Subcutaneous abdominal adipose tissue (tissue), 5 donors: ENCODE data around the gene OPHN1.

ENCODE experiments used
- H3K27ac ChIP-seq: one replicate; pipeline ENCODE4 v1.7.0; 2013; ENCODE audit warnings: low read depth, mild to moderate bottlenecking, inconsistent platforms, low read length, moderate library complexity
- H3K27me3 ChIP-seq, 5 donors: one replicate each; pipeline ENCODE4 v1.7.0; 2013; ENCODE audit warnings: low read length in 5 of 5, inconsistent platforms in 1 of 5; ENCODE audit not compliant: control insufficient read depth in 5 of 5, insufficient read depth in 4 of 5
- H3K36me3 ChIP-seq, 5 donors: one replicate each; pipeline ENCODE4 v1.7.0; 2013; ENCODE audit warnings: low read length in 5 of 5; ENCODE audit not compliant: control insufficient read depth in 5 of 5, insufficient read depth in 5 of 5
- H3K4me1 ChIP-seq, 5 donors: one replicate each; pipeline ENCODE4 v1.7.0; 2013; ENCODE audit warnings: low read length in 5 of 5, mild to moderate bottlenecking in 3 of 5, moderate library complexity in 1 of 5; ENCODE audit not compliant: control insufficient read depth in 5 of 5, insufficient read depth in 5 of 5
- H3K4me3 ChIP-seq, 5 donors: one replicate each; pipeline ENCODE4 v1.7.0; 2013; ENCODE audit warnings: low read length in 5 of 5, low read depth in 1 of 5
- H3K9ac ChIP-seq, 5 donors: one replicate each; pipeline ENCODE4 v1.7.0; 2013; ENCODE audit warnings: low read length in 5 of 5, mild to moderate bottlenecking in 4 of 5, moderate library complexity in 3 of 5
- H3K9me3 ChIP-seq, 5 donors: one replicate each; pipeline ENCODE4 v1.7.0; 2013; ENCODE audit warnings: low read length in 5 of 5; ENCODE audit not compliant: control insufficient read depth in 5 of 5
- donor health status: healthy.
- donor health status: healthy.
- donor health status: healthy.
- donor health status: healthy.
- donor health status: healthy.

OPHN1 gene

GRCh38 chrX:68048774-68049173 lies 384.5 kb downstream of the OPHN1 start:
- peaks cover 0 to 5% (median 0%) of the 10 kb centered on the region in 5 donors for H3K4me1 ChIP-seq
- no peak overlapping the region for H3K4me3 ChIP-seq
- no peak overlapping the region for H3K9ac ChIP-seq
- no peak overlapping the region for H3K27ac ChIP-seq
- H3K9me3 ChIP-seq, result no peaks in the 10 kb centered on the region
- H3K36me3 ChIP-seq, result peaks cover 0 to 17% (median 11%) of the 10 kb centered on the region in 5 donors
- peaks cover 0 to 6% (median 0%) of the 10 kb centered on the region in 5 donors for H3K27me3 ChIP-seq

GRCh38 chrX:68045008-68045577 lies 388.2 kb downstream of the OPHN1 start:
- Histone ChIP-seq H3K27ac (no peak overlapping the region), H3K4me3 (no peak overlapping the region), H3K9me3 (peaks cover 0 to under 1% (median 0%) of the 10 kb centered on the region in 5 donors), H3K9ac (no peak overlapping the region), H3K4me1 (peaks cover 0 to 5% (median 0%) of the 10 kb centered on the region in 5 donors), H3K27me3 (peaks cover 0 to 2% (median 0%) of the 10 kb centered on the region in 5 donors), H3K36me3 (peaks cover 0 to 8% (median 6%) of the 10 kb centered on the region in 5 donors)

- H3K27ac ChIP-seq, result no peak overlapping the region
- H3K36me3 ChIP-seq, result peaks cover 0 to 6% (median 5%) of the 10 kb centered on the region in 5 donors
- no peak overlapping the region for H3K9ac ChIP-seq
- no peak overlapping the region for H3K4me3 ChIP-seq
- H3K4me1 ChIP-seq, result peaks cover 0 to 3% (median 0%) of the 10 kb centered on the region in 5 donors
- H3K9me3 ChIP-seq, result peaks cover 0 to 4% (median 0%) of the 10 kb centered on the region in 5 donors
- peaks cover 0 to 2% (median 0%) of the 10 kb centered on the region in 5 donors for H3K27me3 ChIP-seq
Observed at GRCh38 chrX:68043713-68044438, 389.4 kb downstream of the OPHN1 start.

- H3K4me1 ChIP-seq, result no peaks in the 10 kb centered on the region
- H3K9me3 ChIP-seq, result peaks cover 0 to 6% (median 0%) of the 10 kb centered on the region in 5 donors
- H3K4me3 ChIP-seq, result no peak overlapping the region
Observed at GRCh38 chrX:68041110-68041509, 392.2 kb downstream of the OPHN1 start.

GRCh38 chrX:68018248-68019203 lies 414.8 kb downstream of the OPHN1 start:
- Histone ChIP-seq H3K9me3 (peaks cover 0 to 9% (median 3%) of the 10 kb centered on the region in 5 donors), H3K36me3 (no peaks in the 10 kb centered on the region), H3K27me3 (peaks cover 0 to 7% (median 0%) of the 10 kb centered on the region in 5 donors), H3K27ac (no peak overlapping the region), H3K4me1 (no peaks in the 10 kb centered on the region), H3K4me3 (no peak overlapping the region), H3K9ac (no peak overlapping the region)

More at GRCh38 chrX:68041110-68041509, 392.2 kb downstream of the OPHN1 start:
- Histone ChIP-seq H3K27me3 (no peaks in the 10 kb centered on the region), H3K9ac (no peak overlapping the region), H3K36me3 (peaks cover 0 to 5% (median 0%) of the 10 kb centered on the region in 5 donors), H3K27ac (no peak overlapping the region)

GRCh38 chrX:67998540-67998939 lies 434.8 kb downstream of the OPHN1 start:
- no peaks in the 10 kb centered on the region for H3K4me1 ChIP-seq
- no peak overlapping the region for H3K27ac ChIP-seq
- H3K27me3 ChIP-seq, result no peaks in the 10 kb centered on the region
- peak overlapping the region in 2 of 5 donors; percentile 22 to 39 for H3K4me3 ChIP-seq
- H3K9ac ChIP-seq, result no peak overlapping the region
- peaks cover 9 to 49% (median 41%) of the 10 kb centered on the region in 5 donors for H3K9me3 ChIP-seq
- H3K36me3 ChIP-seq, result no peaks in the 10 kb centered on the region
